ENCODE results near the gene KRT32. TPM values are rescaled to one million over a fixed set of nuclear protein-coding genes. Genes with fewer than 3 reads are reported as not detected.

Gene KRT32
- total and polyA plus RNA-seq, 2 experiments from 2014 or later, result not detected

DNA sequence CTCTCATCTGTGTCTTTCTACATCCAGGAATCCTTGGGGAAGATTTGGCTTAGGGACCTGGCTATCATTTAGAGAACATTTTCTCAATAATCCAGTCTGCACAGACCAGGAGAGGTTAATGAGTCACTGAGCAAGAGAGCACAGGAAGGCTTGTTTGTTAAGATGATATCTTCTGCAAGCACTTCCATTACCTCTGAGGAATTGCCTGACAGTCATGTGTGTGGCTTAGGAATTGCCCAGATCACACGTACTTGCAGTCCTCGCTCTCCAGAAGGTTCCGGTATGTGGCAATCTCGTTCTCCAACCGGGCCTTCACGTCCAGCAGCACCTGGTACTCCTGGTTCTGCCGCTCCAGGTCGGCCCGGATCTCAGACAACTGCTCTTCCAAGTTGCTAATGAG is 46.1 kb downstream of the KRT32 start:
- Histone ChIP-seq H3K4me3 (no peak overlapping the region), H3K9me2 (ENCODE audit: insufficient read depth) (no peaks in the 10 kb centered on the region), H4K20me1 (ENCODE audit: insufficient read depth) (no peaks in the 10 kb centered on the region), H3K9me3 (ENCODE audit: low read depth) (no peaks in the 10 kb centered on the region), H3F3A (ENCODE audit: insufficient read depth) (no peaks in the 10 kb centered on the region), H3K27ac (no peak overlapping the region), H3K79me2 (ENCODE audit: insufficient read depth) (no peaks in the 10 kb centered on the region), H3K9ac (no peak overlapping the region), H3K4me2 (ENCODE audit: unreplicated experiment) (peak overlapping the region; percentile 38), H3K36me3 (ENCODE audit: low read depth) (no peaks in the 10 kb centered on the region), H3K4me1 (ENCODE audit: insufficient read depth) (peaks cover 38% of the 10 kb centered on the region), H3K27me3 (replicated peaks; ENCODE audit: insufficient read depth) (no peaks in the 10 kb centered on the region), H2AFZ (no peak overlapping the region)
- no peak for TF ChIP-seq EZH2 (IDR thresholded peaks at IDR 0.05; ENCODE audit: insufficient read depth, poor library complexity, severe bottlenecking)
- no peak for TF ChIP-seq EZH2phosphoT487 (IDR thresholded peaks at IDR 0.05; ENCODE audit: insufficient read depth, low read depth)
- peak; percentile 65 for DNase-seq
- in situ Hi-C loops (cut with MboI), result no loop called here
- 67 to 72% methylated on average over 9 of the region's 9 CpGs for WGBS, 2 experiments (ENCODE audit: low coverage in 1 of 2, low lambda C conversion rate in 2 of 2, missing lambda C conversion rate in 2 of 2)

DNA sequence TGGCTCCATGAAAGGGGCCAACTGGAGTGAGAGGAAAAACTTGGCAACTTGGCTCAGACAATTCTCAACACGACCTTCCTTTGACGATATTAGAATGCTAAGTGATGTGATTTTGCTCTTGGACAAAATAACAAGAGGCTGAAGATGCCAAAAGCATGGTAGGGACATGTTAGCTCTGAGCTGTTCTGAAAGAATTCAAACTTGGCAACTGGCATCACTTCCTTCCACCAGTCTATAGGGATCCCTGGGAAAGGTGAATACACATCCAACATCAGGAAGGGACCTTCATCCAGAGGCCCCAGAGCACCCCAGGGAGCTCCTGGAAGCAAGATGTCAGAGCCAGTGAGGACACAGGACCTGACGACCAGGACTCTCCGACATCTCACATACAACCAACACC is 47.1 kb downstream of the KRT32 start:
- no peaks in the 10 kb centered on the region for H3K36me3 ChIP-seq (ENCODE audit: low read depth)
- no peaks in the 10 kb centered on the region for H3K27me3 ChIP-seq (replicated peaks; ENCODE audit: insufficient read depth)
- H3K27ac ChIP-seq, result no peak overlapping the region
- in situ Hi-C loops (cut with MboI), result no loop called here
- H4K20me1 ChIP-seq (ENCODE audit: insufficient read depth), result no peaks in the 10 kb centered on the region
- H2AFZ ChIP-seq, result no peak overlapping the region
- no peak overlapping the region for H3K4me2 ChIP-seq (ENCODE audit: unreplicated experiment)
- no peaks in the 10 kb centered on the region for H3K79me2 ChIP-seq (ENCODE audit: insufficient read depth)
- TF ChIP-seq EZH2phosphoT487 (IDR thresholded peaks at IDR 0.05; ENCODE audit: insufficient read depth, low read depth) (no peak), EZH2 (IDR thresholded peaks at IDR 0.05; ENCODE audit: insufficient read depth, poor library complexity, severe bottlenecking) (no peak)
- WGBS, 2 experiments (ENCODE audit: low coverage in 1 of 2, low lambda C conversion rate in 2 of 2, missing lambda C conversion rate in 2 of 2), result 58 to 59% methylated on average over 4 of the region's 4 CpGs
- H3K9me3 ChIP-seq (ENCODE audit: low read depth), result no peaks in the 10 kb centered on the region
- peak; percentile 63 for DNase-seq
- H3F3A ChIP-seq (ENCODE audit: insufficient read depth), result no peaks in the 10 kb centered on the region
- H3K4me1 ChIP-seq (ENCODE audit: insufficient read depth), result peaks cover 48% of the 10 kb centered on the region
- H3K4me3 ChIP-seq, result no peak overlapping the region
- H3K9ac ChIP-seq, result no peak overlapping the region
- H3K9me2 ChIP-seq (ENCODE audit: insufficient read depth), result no peaks in the 10 kb centered on the region

DNA sequence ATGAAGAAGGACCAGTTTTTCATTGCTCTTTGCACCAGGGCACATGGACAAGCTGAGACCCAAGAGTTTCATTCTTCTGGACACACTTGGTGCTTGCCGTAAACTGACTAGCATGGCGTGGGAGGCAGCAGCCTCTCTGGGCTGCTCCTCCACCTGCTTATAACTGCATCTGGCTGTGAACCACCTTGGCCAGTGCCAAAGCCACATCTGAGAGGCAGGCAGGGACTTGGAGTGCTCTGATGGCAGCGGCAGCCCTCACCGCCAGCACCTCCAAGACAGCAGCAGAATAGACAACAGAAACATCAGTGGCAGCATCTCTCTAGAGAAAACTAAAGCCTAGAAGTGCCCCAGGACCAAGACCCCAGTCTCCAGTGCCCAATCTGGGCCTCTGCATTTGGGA is 47.5 kb downstream of the KRT32 start:
- 92% methylated on average over 4 of the region's 4 CpGs for WGBS, 2 experiments (ENCODE audit: low coverage in 1 of 2, low lambda C conversion rate in 2 of 2, missing lambda C conversion rate in 2 of 2)
- H3K36me3 ChIP-seq (ENCODE audit: low read depth), result no peaks in the 10 kb centered on the region
- H3K27me3 ChIP-seq (replicated peaks; ENCODE audit: insufficient read depth), result no peaks in the 10 kb centered on the region
- no peak overlapping the region for H2AFZ ChIP-seq
- no peaks in the 10 kb centered on the region for H3K9me3 ChIP-seq (ENCODE audit: low read depth)
- H3K4me1 ChIP-seq (ENCODE audit: insufficient read depth), result peaks cover 48% of the 10 kb centered on the region
- H3K27ac ChIP-seq, result no peak overlapping the region
- no peaks in the 10 kb centered on the region for H3F3A ChIP-seq (ENCODE audit: insufficient read depth)
- TF ChIP-seq EZH2phosphoT487 (IDR thresholded peaks at IDR 0.05; ENCODE audit: insufficient read depth, low read depth) (no peak), EZH2 (IDR thresholded peaks at IDR 0.05; ENCODE audit: insufficient read depth, poor library complexity, severe bottlenecking) (no peak)
- no peaks in the 10 kb centered on the region for H3K79me2 ChIP-seq (ENCODE audit: insufficient read depth)
- no peak overlapping the region for H3K4me2 ChIP-seq (ENCODE audit: unreplicated experiment)
- no peaks in the 10 kb centered on the region for H4K20me1 ChIP-seq (ENCODE audit: insufficient read depth)
- in situ Hi-C loops (cut with MboI), result no loop called here
- H3K9me2 ChIP-seq (ENCODE audit: insufficient read depth), result no peaks in the 10 kb centered on the region
- DNase-seq, result no peak
- no peak overlapping the region for H3K9ac ChIP-seq
- no peak overlapping the region for H3K4me3 ChIP-seq

- DNase-seq, result no peak
- H3K36me3 ChIP-seq (ENCODE audit: low read depth), result no peaks in the 10 kb centered on the region
- no peaks in the 10 kb centered on the region for H3K9me2 ChIP-seq (ENCODE audit: insufficient read depth)
- H2AFZ ChIP-seq, result no peak overlapping the region
- in situ Hi-C loops (cut with MboI), result no loop called here
- no peak overlapping the region for H3K27ac ChIP-seq
- no peaks in the 10 kb centered on the region for H4K20me1 ChIP-seq (ENCODE audit: insufficient read depth)
- no peaks in the 10 kb centered on the region for H3K9me3 ChIP-seq (ENCODE audit: low read depth)
- H3F3A ChIP-seq (ENCODE audit: insufficient read depth), result no peaks in the 10 kb centered on the region
- TF ChIP-seq EZH2phosphoT487 (IDR thresholded peaks at IDR 0.05; ENCODE audit: insufficient read depth, low read depth), result no peak
- TF ChIP-seq EZH2 (IDR thresholded peaks at IDR 0.05; ENCODE audit: insufficient read depth, poor library complexity, severe bottlenecking), result no peak
- H3K79me2 ChIP-seq (ENCODE audit: insufficient read depth), result no peaks in the 10 kb centered on the region
- no peak overlapping the region for H3K4me3 ChIP-seq
- no peaks in the 10 kb centered on the region for H3K27me3 ChIP-seq (replicated peaks; ENCODE audit: insufficient read depth)
- 79 to 94% methylated on average over 6 to 7 of the region's 7 CpGs for WGBS, 2 experiments (ENCODE audit: low coverage in 1 of 2, low lambda C conversion rate in 2 of 2, missing lambda C conversion rate in 2 of 2)
- peaks cover 48% of the 10 kb centered on the region for H3K4me1 ChIP-seq (ENCODE audit: insufficient read depth)
- H3K4me2 ChIP-seq (ENCODE audit: unreplicated experiment), result no peak overlapping the region
- H3K9ac ChIP-seq, result no peak overlapping the region
Observed at GRCh38 chr17:41418116-41418860, 48.9 kb downstream of the KRT32 start.

All from GM23248 (cell line).